A673 (cell line): Measurements from ENCODE around the gene RIF1.

Source experiments
- CTCF ChIP-seq: fragments of 300-800, 200-600 bp; sonication (generic); conservative IDR thresholded peaks from 2 replicates; pipeline ENCODE4 v1.5.1; 2017; ENCODE audit warnings: low read depth, mild to moderate bottlenecking, antibody characterized with exemption, low read length, moderate library complexity, mixed read lengths
- EZH2 ChIP-seq: fragments of 200-600 bp; sonication (generic); IDR thresholded peaks from 2 replicates; pipeline ENCODE4 v1.6.1; 2017; ENCODE audit warnings: borderline replicate concordance, low read depth, mild to moderate bottlenecking, mixed read lengths, antibody characterized with exemption, low read length; ENCODE audit not compliant: poor library complexity, severe bottlenecking

DNA sequence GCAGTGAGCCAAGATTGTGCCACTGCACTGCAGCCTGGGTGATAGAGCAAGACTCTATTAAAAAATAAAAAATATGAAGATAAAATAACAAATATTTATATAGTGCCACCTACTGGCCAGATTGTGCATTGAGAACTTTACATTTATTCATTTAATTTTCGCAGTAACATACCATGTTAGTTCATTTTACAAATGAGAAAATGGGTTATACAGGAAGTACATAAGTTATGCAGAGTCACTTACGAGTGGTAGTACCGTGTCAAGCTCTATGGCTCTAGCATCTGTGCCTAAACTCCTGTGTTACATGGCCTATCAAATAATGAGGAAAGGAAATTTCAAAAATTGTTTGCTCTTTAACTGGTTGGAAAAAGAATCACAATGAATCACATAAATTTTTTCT, 27.9 kb downstream of the RIF1 start:
- TF ChIP-seq EZH2 (no peak), CTCF (peak; percentile 66)
